A673 (cell line): ENCODE data around the gene DIP2C. TPM values are rescaled to one million over a fixed set of nuclear protein-coding genes. Genes with fewer than 3 reads are reported as not detected.

ENCODE experiments used
- BruUV-seq: library from RNA; stranded (reverse); fragments of 400-500 nt; replicated peaks from 2 replicates; lab custom pipeline; 2021; lab: Mats Ljungman, UMichigan
- CTCF ChIA-PET: fragments of 300-600 bp; sonication (Branson Sonifier 250); formaldehyde crosslinking; loops from one replicate; lab custom pipeline; 2022; ENCODE audit warnings: antibody characterized with exemption; lab: Charles Lee
- POLR2A ChIA-PET: fragments of 300-600 bp; sonication (Branson Sonifier 250); formaldehyde crosslinking; loops from one replicate; lab custom pipeline; 2022; ENCODE audit warnings: antibody characterized with exemption; ENCODE audit not compliant: low non-redundant PET; lab: Charles Lee
- DNase-seq: peaks from one replicate; pipeline ENCODE4 v3.0.0-alpha.2; 2015; ENCODE audit warnings: low spot score
- H3K27ac ChIP-seq: fragments of 200-600 bp; sonication (generic); 2 replicates; pipeline ENCODE4 v1.5.1; 2016; ENCODE audit warnings: mixed run types, low read depth, mild to moderate bottlenecking, mixed read lengths, antibody characterized with exemption, low read length; ENCODE audit not compliant: poor library complexity, severe bottlenecking
- H3K27me3 ChIP-seq: fragments of 200-600 bp; sonication (generic); replicated peaks from 2 replicates; pipeline ENCODE4 v1.6.1; 2017; ENCODE audit warnings: mixed run types, low read depth, mild to moderate bottlenecking, mixed read lengths, antibody characterized with exemption, low read length; ENCODE audit not compliant: insufficient read depth, poor library complexity
- H3K36me3 ChIP-seq: fragments of 200-600 bp; sonication (generic); 2 replicates; pipeline ENCODE4 v1.6.1; 2016; ENCODE audit warnings: mixed run types, mild to moderate bottlenecking, mixed read lengths, antibody characterized with exemption, low read length; ENCODE audit not compliant: insufficient read depth, poor library complexity, severe bottlenecking
- H3K4me1 ChIP-seq: fragments of 200-600 bp; sonication (generic); 2 replicates; pipeline ENCODE4 v1.6.1; 2017; ENCODE audit warnings: mixed run types, mild to moderate bottlenecking, mixed read lengths, antibody characterized with exemption, low read length; ENCODE audit not compliant: insufficient read depth, poor library complexity, severe bottlenecking
- H3K4me3 ChIP-seq: fragments of 200-600 bp; sonication (generic); 2 replicates; pipeline ENCODE4 v1.5.1; 2016; ENCODE audit warnings: low read depth, mixed run types, mild to moderate bottlenecking, mixed read lengths, low read length; ENCODE audit not compliant: poor library complexity, severe bottlenecking
- H3K9me3 ChIP-seq: fragments of 200-600 bp; sonication (generic); 2 replicates; pipeline ENCODE4 v1.6.1; 2016; ENCODE audit warnings: mixed run types, low read depth, mild to moderate bottlenecking, mixed read lengths, antibody characterized with exemption, low read length; ENCODE audit not compliant: poor library complexity, severe bottlenecking
- EZH2 ChIP-seq: fragments of 200-600 bp; sonication (generic); IDR thresholded peaks from 2 replicates; pipeline ENCODE4 v1.6.1; 2017; ENCODE audit warnings: borderline replicate concordance, low read depth, mild to moderate bottlenecking, mixed read lengths, antibody characterized with exemption, low read length; ENCODE audit not compliant: poor library complexity, severe bottlenecking
- intact Hi-C: fragments of 100-400 bp; cut with micrococcal nuclease; formaldehyde crosslinking; loops from one replicate; pipeline ENCODE4 v1.10.0; 2022; ENCODE audit not compliant: unreplicated experiment
- total RNA-seq: library from RNA; stranded (reverse); gene quantifications from 2 replicates; pipeline ENCODE4 v1.2.3, GENCODE V29; 2021
- TF ChIP-seq, protein P1 (sequence below): fragments of 300-800, 200-600 bp; sonication (generic); conservative IDR thresholded peaks from 2 replicates; pipeline ENCODE4 v1.5.1; 2017; ENCODE audit warnings: low read depth, mild to moderate bottlenecking, antibody characterized with exemption, low read length, moderate library complexity, mixed read lengths

DIP2C gene
- total RNA-seq, 1 experiment from 2014 or later = 13.2 TPM

DNA sequence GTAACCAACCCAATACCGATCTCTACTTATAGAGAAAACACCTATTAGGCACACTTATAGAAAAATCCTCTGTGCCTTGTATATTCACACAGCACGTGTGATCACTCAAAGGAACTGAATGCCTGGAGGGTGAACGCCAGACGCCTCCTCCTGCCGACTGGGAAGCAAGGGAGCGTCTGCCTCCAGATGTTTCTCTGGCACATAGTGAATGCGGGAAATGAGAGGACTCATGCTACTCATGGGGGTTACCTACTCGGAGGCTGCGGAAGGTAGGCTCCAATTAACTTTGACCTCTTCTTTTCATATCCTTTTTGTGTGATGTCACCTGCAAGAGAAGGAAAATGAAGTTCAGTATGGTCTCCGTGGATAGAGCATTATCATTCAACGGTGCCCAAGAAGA lies 203.3 kb downstream of the DIP2C start:
- no peak overlapping the region for H3K4me3 ChIP-seq
- H3K27ac ChIP-seq = no peak overlapping the region
- no TSS peak for BruUV-seq
- H3K27me3 ChIP-seq = no peaks in the 10 kb centered on the region
- ChIA-PET CTCF (no interaction called here), POLR2A (no interaction called here)
- H3K9me3 ChIP-seq = no peaks in the 10 kb centered on the region
- no peaks in the 10 kb centered on the region for H3K36me3 ChIP-seq
- TF ChIP-seq, protein P1, sequence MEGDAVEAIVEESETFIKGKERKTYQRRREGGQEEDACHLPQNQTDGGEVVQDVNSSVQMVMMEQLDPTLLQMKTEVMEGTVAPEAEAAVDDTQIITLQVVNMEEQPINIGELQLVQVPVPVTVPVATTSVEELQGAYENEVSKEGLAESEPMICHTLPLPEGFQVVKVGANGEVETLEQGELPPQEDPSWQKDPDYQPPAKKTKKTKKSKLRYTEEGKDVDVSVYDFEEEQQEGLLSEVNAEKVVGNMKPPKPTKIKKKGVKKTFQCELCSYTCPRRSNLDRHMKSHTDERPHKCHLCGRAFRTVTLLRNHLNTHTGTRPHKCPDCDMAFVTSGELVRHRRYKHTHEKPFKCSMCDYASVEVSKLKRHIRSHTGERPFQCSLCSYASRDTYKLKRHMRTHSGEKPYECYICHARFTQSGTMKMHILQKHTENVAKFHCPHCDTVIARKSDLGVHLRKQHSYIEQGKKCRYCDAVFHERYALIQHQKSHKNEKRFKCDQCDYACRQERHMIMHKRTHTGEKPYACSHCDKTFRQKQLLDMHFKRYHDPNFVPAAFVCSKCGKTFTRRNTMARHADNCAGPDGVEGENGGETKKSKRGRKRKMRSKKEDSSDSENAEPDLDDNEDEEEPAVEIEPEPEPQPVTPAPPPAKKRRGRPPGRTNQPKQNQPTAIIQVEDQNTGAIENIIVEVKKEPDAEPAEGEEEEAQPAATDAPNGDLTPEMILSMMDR = no peak
- no peak for TF ChIP-seq EZH2
- peaks cover 19% of the 10 kb centered on the region for H3K4me1 ChIP-seq
- intact Hi-C loops = no loop called here
- DNase-seq = no peak

DNA sequence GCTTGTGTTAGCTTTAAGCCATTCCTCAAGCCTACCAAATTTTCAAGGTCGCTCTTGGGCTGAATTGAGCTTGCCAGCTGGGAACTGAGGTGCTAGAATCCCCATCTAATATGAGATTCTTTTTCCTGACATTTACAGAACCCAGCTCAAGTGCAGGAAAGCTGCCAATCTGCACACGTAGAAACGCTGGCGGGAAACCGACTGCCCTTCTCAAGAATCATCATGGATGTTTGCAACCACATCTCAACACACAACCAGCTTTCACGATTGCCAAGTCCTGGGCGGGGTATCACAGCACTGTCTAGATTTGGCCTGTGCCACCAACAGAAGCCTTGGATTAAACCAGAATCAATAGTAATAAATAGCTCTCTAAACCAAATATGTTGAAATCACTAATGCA lies 203.7 kb downstream of the DIP2C start:
- intact Hi-C loops = no loop called here
- DNase-seq = no peak
- no peak overlapping the region for H3K27ac ChIP-seq

DNA sequence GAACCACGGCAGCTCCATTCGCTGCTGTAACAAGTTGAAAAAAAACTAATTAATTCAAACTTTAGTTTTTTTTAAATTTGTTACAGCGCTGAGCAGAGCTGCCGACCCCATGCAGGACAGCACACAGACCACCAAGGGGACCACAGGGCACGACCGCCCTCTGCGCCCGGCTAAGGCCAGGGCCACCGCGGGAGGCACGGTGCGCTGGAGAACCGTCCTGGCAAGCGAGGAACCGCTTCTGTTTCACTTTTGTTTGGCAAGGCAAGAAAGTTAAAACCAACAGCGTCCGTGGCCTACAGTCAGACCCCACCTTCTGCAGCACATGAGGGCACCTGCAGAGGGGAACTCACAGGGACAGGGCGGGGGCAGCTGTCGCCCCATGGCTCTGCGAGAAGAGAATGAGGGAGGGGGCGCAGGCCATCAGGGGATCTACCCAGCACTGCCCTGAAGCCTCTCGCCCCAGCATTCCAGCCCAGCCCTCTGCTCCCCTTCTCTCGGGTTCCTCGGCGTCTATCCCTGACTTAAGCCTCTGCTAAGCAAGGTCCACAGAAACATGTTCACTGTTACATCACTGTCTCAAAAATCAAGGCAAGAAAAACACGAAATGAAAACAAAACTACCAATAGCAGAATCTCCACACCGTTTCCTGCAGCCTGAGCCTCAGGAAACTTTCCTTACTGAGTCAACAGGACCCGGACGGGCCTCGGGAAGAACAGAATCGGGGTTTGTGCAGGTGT lies 204.4 kb downstream of the DIP2C start:
- Histone ChIP-seq H3K9me3 (no peaks in the 10 kb centered on the region), H3K36me3 (no peaks in the 10 kb centered on the region), H3K27ac (peak overlapping the region; percentile 45), H3K4me3 (peak overlapping the region; percentile 50), H3K27me3 (no peaks in the 10 kb centered on the region), H3K4me1 (peaks cover 19% of the 10 kb centered on the region)
- ChIA-PET POLR2A (no interaction called here), CTCF (no interaction called here)
- no peak for TF ChIP-seq EZH2
- TF ChIP-seq, protein P1 = no peak
- intact Hi-C loops = no loop called here
- BruUV-seq = no TSS peak
- peak; percentile 25 for DNase-seq

More for the DNA sequence above, 203.7 kb downstream of the DIP2C start:
- Histone ChIP-seq H3K27me3 (no peaks in the 10 kb centered on the region), H3K36me3 (no peaks in the 10 kb centered on the region), H3K9me3 (no peaks in the 10 kb centered on the region), H3K4me1 (peaks cover 19% of the 10 kb centered on the region), H3K4me3 (no peak overlapping the region)
- ChIA-PET POLR2A (no interaction called here), CTCF (no interaction called here)
- TF ChIP-seq EZH2 = no peak
- TF ChIP-seq, protein P1 = no peak
- no TSS peak for BruUV-seq
